GM19467 (cell line): ENCODE data around the gene NEDD8.
"Not testable (repeated sequence)": the region's sequence is repeated elsewhere in the genome, so short reads cannot be mapped to it uniquely, and the experiment has no call there.

Experiments used
- ATAC-seq: cut with Tn5 transposase; IDR thresholded peaks from one replicate; pipeline ENCODE4 v1.9.1; 2021; ENCODE audit warnings: mild to moderate bottlenecking, moderate library complexity; ENCODE audit not compliant: unreplicated experiment

The NEDD8 gene

GRCh38 chr14:24249230-24250021 is 17.3 kb upstream of the NEDD8 start:
- no peak for ATAC-seq

GRCh38 chr14:24247422-24247821 is 15.3 kb upstream of the NEDD8 start:
- no peak for ATAC-seq

- no peak for ATAC-seq
These were observed 14.6 kb upstream of the NEDD8 start for GRCh38 chr14:24246765-24247212.

GRCh38 chr14:24245350-24245749 is 13.2 kb upstream of the NEDD8 start:
- not testable (repeated sequence) for ATAC-seq

GRCh38 chr14:24243336-24243836 is 11.2 kb upstream of the NEDD8 start:
- ATAC-seq: no peak

- peak; percentile 71 for ATAC-seq
These were observed 9.8 kb upstream of the NEDD8 start for GRCh38 chr14:24241829-24242443.

- no peak for ATAC-seq
These were observed 8.1 kb upstream of the NEDD8 start for GRCh38 chr14:24240110-24240918.

- no peak for ATAC-seq
These were observed 6.4 kb upstream of the NEDD8 start for GRCh38 chr14:24238527-24239037.

- ATAC-seq: no peak
These were observed 6.0 kb upstream of the NEDD8 start for GRCh38 chr14:24238123-24238522.

GRCh38 chr14:24237463-24237955 is 5.3 kb upstream of the NEDD8 start:
- no peak for ATAC-seq

GRCh38 chr14:24236689-24237462 is 4.7 kb upstream of the NEDD8 start:
- no peak for ATAC-seq

- no peak for ATAC-seq
These were observed 3.9 kb upstream of the NEDD8 start for GRCh38 chr14:24235804-24236688.

GRCh38 chr14:24234095-24235005 is 2.2 kb upstream of the NEDD8 start:
- no peak for ATAC-seq

- no peak for ATAC-seq
These were observed 1.3 kb upstream of the NEDD8 start for GRCh38 chr14:24233538-24233866.

GRCh38 chr14:24232645-24233537 is 724 bp upstream of the NEDD8 start, which contains the start of gene GMPR2:
TSS of gene GMPR2 (plus strand) at chr14:24232929. CDS start at chr14:24233254, 325 bp downstream.
- peak; percentile 38 for ATAC-seq

- ATAC-seq: no peak
These were observed 675 bp downstream of the NEDD8 start for GRCh38 chr14:24231263-24232120.
